Activated T-cell treated with anti-CD3 and anti-CD28 coated beads for 24 hours (primary cell): Measurements from ENCODE around the gene ZC3H8.
"Not testable (repeated sequence)": the region's sequence is repeated elsewhere in the genome, so short reads cannot be mapped to it uniquely, and the experiment has no call there.

Experiments used
- DNase-seq: peaks from one replicate; pipeline ENCODE4 v3.0.0-alpha.2; 2020; ENCODE audit warnings: low read depth

Gene ZC3H8

DNA sequence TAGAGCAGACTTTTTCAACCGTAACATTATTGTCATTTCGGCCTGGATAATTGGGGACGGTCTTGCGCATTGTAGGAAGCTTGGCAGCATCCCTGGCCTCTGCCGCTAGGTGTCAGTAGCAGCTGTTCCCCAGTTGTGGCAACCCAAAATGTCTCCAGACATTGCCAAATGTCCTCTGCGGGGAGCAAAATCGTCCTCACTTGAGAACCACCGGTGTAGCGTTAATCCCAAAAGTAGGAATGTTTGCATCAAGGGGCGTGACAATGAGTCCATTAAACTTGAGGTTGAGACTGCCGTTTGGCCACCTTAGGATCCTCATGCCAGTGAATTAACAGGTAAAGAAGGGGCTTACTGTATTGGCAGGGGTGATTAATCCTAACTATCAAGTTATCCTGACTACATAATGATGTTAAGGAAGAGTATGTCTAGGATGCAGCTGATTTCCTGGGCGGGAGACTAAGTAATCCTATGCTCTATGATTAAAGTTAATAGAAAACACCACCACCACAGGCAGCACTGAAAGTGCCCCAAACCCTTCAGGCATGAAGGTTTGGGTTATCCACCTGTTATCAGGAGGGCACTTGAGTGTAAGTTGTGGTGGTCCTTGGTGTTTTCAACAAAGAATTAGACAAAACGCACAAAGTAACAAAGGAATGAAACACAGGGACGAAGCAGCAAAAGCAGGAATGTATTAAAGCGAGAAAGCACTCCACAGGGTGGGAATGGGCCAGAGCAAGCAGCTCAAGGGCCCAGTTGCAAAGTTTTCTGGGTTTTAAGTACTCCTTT, 4.9 kb upstream of the ZC3H8 start:
- DNase-seq: peak; percentile 80

DNA sequence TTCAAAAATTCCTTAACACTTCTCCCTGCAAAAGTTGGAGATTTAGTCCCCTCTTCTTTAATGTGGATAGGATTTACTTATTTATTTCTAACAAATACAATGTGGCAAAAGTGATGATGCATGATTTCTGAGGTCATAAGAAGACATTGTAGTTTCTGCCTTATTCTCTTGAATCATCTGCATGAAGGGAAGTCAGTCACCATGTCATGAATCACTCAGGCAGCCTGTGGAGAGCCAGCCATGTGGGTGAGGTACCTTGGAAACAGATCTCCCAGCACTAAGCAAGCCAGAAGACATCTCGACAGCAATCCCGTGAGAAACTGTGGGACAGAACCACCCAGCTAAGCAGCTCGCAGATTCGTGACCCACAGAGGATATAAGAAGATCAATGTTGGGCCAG, 2.7 kb upstream of the ZC3H8 start:
- DNase-seq: no peak

DNA sequence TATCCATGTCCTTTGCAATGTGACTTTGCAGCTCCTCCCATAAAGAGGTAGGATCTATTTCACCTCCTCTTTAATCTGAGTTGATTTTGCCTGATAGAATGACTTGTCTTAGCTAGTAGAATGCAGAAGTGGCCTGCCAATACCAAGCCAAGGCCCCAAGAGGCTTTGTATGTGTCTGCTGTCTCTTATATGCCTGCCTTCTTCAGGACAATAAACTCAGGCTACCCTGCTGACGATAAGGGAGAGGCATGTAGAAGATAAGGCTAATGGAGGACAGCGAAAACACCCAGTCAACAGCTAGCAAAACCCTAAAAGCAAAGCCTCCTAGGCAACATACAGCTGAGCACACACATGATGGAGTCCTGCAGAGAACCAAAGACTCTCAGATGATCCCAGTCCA, 1.8 kb upstream of the ZC3H8 start:
- DNase-seq: no peak

DNA sequence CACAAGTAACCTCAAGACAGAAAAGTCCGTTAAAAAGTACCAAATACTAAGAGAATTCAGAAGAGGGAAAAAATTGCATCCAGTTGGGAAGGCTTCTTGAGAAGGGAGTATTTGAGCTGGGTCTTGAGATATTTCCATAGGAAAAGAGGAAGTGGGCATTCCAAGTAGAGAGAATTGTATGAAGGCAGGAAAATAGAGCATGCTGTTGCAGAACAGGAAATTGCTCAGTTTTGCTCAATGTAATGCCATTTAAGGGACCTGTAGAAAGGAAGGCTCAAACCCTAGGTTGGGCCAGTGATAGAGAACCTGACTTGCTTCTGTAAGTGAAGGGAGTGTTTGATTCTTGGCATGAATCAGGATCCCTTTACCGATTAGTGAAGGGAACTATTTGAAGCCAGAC, 1.0 kb upstream of the ZC3H8 start:
- no peak for DNase-seq

DNA sequence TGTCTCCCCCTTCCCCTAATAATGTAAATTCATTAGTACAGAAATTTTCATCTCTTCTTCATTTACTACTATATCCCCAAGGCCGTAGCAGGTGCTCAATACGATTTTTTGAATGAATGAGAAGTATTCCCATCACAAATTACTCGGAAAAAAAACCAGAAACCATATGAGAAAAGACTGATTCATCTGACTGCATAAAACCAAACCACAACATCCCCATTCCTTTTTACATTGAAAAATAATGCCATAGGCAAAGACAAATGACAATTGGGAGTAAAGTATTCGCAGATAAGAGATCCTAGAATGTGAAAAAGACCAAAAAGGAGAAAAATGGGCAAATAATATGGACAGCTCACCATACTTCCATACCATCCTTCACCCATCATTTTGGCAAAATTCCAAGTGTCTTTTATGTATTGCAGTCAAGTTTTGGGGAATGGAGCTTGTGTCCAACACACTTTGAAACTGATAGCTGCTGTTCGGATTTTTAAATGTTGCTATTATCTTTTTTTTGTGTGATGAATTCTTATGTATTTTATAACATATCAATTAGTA, 1.5 kb downstream of the ZC3H8 start:
- no peak for DNase-seq

DNA sequence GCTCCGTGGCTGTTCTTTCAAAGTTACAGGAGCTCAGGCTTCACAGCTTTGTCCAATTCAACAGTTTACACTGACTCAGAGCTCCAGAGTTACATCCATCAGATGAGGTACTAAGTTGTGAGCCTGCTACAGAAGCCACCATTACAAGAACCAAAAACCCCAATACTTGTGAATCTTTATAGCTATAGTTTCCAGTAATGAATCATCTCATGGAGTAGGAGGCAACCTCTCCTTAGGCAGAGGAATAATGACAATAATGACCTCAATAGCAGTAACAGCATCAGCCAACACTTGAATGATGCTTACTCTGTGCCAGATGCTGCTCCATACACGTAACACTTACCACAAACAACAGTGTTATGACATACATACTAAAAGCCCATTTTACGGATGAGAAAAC, 3.6 kb downstream of the ZC3H8 start:
- no peak for DNase-seq

DNA sequence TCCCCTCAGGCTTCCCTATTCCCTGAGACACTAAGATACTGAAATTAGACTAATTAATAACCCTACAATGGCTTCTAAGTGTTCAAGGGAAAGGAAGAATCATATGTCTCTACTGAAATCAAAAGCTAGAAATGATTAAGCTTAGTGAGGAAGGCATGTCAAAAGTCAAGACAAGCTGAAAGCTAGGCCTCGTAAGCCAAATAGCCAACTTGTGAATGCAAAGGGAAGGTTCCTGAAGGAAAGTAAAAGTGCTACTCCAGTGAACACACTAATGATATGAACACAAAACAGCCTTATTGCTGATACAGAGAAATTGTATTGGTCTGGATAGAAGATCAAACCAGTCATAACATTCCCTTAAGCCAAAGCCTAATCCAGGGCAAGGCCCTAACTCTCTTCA, 10.0 kb downstream of the ZC3H8 start:
- no peak for DNase-seq

DNA sequence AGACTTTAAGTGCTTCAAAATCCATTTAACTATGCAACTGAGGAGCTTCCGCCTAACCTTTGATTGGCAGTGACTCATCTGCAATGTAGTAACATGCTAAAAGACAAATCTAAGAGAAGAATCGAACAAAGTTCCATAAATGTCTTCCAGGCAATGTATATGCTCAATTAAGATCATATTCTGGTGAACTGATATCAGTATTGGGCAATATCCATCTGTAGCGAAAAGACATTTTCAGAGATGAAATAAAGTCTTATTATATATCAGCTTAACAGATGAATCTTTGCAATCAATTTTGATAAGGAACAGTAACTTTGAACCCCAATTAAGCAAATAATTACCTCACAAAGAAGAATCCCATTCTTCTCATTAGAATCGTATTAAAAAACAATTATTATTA, 11.6 kb downstream of the ZC3H8 start:
- no peak for DNase-seq

DNA sequence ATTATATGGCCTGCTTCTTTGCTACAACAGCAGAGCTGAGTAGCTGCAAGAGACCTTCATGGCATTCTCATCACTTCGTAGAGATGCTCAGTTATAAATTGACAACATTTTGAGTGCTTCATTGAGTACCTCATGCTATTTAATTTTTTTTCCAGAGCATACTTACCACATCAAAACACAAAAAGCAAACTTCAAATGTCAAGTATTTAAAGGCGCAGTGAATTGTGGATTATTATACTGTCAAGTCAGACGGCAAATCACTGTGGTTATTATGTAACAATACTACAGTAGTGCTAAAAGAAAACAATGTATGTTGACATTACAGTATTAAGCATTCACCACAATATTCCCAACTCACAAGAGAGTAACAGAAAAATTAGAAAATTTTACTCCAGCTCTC, 12.5 kb downstream of the ZC3H8 start:
- DNase-seq: no peak

DNA sequence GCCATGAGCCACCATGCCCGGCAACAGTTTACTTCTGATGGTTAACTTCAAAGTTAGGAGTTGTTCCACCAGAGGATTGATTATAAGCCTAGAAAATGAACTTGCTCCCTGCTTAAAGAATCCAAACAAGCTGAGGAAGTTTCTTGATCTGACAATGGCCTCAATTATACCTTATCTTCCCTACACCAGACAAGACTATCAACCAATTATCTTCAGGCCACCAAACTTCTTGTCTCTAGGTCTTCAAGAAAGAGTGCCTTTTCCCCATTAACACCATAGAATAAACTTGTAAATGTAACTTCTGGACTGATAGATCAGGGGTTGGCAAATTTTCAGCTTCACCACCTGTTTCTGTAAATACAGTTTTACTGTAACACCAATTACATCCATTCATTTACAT, 15.0 kb downstream of the ZC3H8 start:
- DNase-seq: no peak

DNA sequence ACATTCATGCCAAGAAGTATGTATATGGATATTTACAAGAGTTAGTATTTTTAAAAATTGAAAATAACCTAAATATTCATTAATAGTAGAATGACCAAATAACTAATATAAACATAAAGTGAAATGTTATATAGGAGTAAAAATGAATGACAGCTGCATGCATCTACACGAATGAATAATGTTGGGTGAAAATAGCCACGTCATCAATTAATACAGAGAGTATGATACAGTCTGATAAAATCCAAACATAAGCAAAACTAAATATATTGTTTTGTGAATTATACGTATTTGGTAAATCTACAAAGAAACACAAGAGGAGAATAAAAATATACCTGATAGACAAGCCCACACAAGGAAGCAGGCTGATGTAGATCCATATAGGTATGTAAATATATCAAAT, 24.5 kb downstream of the ZC3H8 start:
- no peak for DNase-seq

DNA sequence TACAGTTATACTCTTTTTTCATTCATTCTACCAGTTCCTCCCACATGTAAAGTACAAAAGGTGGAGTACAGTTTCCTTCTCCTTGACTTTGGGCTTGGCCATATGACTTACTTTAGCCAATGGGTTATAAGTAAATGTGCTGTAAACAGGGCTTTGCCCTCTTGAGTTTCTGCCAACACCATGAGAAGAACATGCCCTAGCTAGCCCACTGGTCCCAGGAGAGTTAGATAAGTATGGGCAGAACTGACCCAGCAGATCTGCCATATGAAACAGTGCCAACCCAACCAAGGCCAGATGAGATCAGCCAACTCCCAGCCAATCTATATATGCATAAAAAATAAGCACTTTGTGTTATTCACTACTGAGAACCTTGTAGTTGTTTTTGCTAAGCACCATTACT, 25.5 kb downstream of the ZC3H8 start:
- no peak for DNase-seq

DNA sequence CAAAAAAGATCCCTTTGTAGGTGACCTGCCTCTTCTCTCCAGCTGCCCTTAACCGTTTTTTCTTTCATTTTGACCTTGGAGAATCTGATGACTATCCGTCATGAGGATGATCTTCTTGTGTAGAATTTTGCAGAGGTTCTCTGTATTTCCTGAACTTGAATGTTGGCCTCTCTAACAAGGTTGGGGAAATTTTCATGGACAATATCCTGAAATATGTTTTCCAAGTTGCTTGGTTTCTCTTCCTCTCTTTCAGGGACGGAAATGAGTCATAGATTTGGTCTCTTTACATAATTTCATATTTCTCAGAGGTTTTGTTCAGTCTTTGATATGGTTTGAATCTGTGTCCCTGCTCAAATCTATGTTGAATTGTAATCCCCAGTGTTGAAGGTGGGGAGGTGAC, 34.0 kb downstream of the ZC3H8 start:
- DNase-seq: no peak

DNA sequence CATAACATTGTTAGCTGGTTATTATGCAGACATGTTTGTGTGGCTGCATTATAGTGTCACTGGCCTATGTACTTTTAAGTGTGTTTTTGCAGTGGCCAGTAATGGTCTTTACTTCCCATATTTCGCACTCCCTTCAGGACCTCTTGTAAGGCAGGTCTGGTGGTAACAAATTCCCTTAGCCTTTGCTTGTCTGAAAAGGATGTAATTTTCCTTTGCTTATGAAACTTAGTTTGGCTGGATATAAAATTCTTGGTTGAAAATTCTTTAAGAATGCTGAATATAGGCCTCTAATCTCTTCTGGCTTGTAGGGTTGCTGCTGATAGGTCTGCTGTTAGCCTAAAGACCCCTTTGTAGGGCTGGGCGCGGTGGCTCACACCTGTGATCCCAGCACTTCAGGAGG, 34.7 kb downstream of the ZC3H8 start:
- DNase-seq: no peak

DNA sequence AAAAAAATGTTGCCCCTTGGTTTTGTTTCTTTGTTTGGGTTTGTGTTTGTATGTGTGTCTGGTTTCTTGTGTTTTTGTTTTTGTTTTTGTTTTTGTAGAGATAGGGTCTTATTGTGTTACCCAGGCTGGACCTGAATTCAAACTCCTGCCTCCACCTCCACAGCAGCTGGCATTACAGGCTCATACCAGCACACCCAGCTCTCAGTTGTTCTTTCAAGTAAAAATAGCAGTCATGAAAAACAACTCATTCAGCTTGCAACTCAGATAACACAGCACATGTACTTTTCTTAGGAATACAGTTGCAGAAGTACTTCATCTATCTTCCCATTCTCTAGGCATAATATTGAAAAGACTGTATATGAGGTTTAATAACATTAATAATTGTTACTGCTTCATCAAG, 37.0 kb downstream of the ZC3H8 start:
- DNase-seq: no peak

DNA sequence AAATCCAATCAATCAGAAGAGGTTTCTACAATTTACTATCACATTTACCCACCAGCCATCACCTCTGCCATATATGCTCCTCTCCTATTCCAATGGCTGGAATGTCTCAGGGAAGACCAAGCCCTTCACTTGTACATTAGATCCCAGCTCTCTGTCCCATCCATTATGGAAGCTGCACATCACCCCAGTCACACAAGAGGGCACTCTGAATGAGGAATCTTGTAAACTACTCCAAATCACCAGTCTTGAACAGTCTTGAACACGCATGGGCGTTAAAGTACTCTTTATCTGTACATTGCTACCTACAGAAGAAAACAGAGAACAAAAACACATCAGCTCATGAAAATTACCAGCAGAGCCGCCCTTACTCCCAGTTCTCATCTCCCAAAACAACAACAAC, 38.7 kb downstream of the ZC3H8 start:
- no peak for DNase-seq

DNA sequence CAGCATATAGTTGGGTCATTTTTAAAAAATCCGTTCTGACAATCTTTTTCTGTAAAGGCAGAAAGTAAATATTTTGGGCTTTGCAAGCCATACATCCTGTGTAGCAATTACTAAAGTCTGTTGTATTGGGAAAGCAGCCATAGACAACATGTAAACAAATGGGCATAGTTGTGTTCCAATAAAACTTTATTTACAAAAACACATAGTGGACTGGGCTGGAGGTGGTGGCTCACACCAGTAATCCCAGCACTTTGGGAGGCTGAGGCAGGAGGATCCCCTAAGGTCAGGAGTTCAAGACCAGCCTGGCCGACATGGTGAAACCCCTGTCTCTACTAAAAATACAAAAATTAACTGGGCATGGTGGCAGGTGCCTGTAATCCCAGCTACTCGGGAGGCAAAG, 46.9 kb downstream of the ZC3H8 start:
- not testable (repeated sequence) for DNase-seq

DNA sequence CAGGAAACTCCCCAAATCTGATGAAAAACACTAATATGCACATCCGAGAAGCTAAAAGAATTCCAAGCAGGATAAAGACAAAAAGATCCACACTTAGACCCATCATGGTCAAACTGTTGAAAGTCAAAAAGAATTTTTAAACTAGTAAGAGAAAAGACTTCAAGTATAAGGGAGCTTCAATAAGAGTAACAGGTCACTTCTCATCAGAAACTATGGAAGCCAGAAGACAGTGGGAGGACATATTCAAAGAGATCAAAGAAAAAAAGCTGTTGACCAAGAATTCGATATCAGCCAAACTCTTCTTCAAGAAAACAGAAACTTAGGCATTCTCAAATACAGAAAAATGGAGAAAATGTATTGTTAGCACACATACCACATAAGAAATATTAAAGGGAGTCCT, 50.4 kb downstream of the ZC3H8 start:
- DNase-seq: no peak

DNA sequence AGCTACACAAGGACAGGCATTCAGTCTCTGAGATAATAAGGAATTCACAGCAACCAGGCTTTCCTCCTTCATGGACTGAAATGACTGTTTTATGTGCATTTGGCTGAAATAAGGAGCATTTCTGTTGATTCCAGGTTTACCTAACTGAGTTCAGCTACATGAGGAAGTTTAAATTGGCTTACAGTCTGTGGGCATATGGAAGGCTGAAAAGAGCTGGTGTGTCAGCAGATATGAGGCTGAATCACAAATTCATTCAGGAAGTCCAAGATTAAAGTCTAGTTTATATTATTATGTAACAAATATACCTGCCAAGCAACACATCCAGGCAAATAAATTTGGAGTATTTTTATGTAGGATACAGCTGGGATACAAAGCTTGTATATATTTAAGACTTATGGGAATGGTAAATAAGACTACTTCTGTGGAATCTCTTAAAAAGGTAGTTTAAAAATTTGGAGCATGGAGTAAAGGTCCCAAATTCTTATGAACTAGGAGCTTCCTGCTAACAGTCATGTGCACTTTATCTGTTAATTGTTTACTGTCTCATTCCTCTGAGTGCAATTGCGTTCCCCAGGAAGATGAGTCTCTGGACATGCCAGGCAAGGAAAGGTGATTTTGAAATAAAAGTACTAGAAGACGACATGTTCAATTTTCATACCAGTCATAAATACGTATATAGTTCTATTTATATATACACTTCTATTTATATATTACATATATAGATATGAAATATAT, 53.0 kb downstream of the ZC3H8 start:
- no peak for DNase-seq

DNA sequence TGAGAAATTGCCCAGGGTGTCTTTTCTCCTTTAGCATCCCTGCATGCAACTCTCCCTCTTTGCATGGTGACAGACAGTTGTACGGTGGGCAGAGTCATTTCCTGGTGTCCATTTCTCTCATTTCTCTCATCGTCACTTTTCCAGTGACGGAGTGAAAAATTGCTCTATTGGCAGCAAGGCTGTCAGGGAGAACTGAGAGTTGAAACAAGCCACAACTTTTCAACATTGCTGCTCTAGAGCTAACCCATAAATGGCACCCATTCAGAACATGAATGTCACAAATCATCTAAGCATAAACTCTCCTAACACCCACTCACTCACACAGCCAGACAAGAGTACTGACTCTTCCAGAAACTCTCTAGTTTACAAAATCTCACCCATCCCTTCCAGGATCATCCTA, 55.7 kb downstream of the ZC3H8 start:
- no peak for DNase-seq

DNA sequence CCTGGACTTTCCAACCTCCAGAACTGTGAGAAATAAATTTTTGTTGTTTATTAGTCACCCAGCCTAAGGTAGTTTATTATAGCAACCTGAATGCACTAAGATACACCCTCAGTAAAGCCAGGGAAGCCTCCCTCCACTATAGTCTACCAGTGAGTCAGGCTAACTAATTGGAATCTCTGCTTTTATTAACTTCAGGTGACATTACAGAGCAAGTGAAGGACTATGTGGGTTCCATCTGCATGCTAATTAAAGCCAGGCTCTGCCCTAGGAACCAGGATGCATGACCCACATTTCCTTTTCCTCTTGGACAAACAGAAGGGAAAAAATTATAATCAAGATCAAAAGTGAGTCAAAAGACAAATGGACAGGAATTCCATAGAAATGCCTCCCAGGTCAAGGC, 56.1 kb downstream of the ZC3H8 start:
- no peak for DNase-seq

DNA sequence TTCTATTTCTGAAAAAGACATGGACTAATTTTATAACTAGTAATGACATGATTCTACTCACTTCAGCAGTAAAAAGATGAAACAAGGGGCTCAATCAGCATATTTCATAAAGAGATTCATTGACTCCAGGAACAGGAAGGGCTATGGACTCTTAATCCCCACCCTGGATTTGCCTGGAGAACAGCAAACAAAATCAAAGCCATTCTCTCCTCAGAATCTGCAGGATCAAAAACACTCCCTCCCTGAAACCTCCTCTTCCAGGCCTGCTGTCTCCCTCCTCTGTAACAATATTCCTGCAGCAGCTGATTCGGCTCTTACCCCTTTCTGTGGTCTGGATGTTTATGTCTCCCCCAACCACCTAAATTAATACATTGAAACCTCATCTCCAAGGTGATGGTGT, 57.0 kb downstream of the ZC3H8 start:
- no peak for DNase-seq

DNA sequence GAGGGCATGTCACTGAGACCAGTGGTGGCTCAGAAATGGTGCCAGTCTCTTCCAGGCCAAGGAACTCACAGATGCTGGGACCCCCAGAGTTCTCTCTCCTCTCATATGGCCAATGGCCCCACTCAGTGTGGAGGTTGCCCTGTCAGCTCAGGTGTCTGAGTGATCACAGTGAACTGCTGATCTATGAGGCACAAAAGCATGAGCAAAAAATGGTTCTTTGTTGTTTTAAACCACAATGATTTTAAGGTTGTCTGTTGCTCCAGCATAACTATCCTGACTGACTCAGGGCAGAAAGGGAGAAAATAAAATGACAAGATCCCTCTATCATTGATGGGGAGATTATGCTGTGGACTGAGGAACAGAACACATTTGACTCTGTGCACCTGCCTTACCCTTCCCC, 58.9 kb downstream of the ZC3H8 start:
- DNase-seq: no peak
